ENCODE measurements around the gene PDE1A. TPM values are rescaled to one million over a fixed set of nuclear protein-coding genes. Genes with fewer than 3 reads are reported as not detected.

Gene PDE1A
- total RNA-seq, 1 donor from 2014 or later: 27.8 TPM

- Mint-ChIP-seq H3K4me1 (peaks cover 5% of the 10 kb centered on the region), H3K9me3 (no peaks in the 10 kb centered on the region), H3K4me3 (no peak overlapping the region), H3K27ac (ENCODE audit: unreplicated experiment) (no peak overlapping the region), H3K36me3 (ENCODE audit: low read depth) (no peaks in the 10 kb centered on the region), H3K27me3 (ENCODE audit: low read depth) (no peaks in the 10 kb centered on the region)
- DNase-seq (ENCODE audit: low read depth, low spot score): no peak
- no peak for TF ChIP-seq CTCF (conservative IDR thresholded peaks at IDR 0.05)
Observed at GRCh38 chr2:182116774-182117173, 310.1 kb downstream of the PDE1A start.

- no peaks in the 10 kb centered on the region for H3K27me3 Mint-ChIP-seq (ENCODE audit: low read depth)
- no peaks in the 10 kb centered on the region for H3K36me3 Mint-ChIP-seq (ENCODE audit: low read depth)
- H3K27ac Mint-ChIP-seq (ENCODE audit: unreplicated experiment): no peak overlapping the region
- peaks cover 14% of the 10 kb centered on the region for H3K4me1 Mint-ChIP-seq
- TF ChIP-seq CTCF (conservative IDR thresholded peaks at IDR 0.05): no peak
- DNase-seq (ENCODE audit: low read depth, low spot score): no peak
- H3K4me3 Mint-ChIP-seq: no peak overlapping the region
- H3K9me3 Mint-ChIP-seq: no peaks in the 10 kb centered on the region
Observed at GRCh38 chr2:182115258-182115657, 311.6 kb downstream of the PDE1A start.

- no peak for DNase-seq (ENCODE audit: low read depth, low spot score)
- no peaks in the 10 kb centered on the region for H3K36me3 Mint-ChIP-seq (ENCODE audit: low read depth)
Observed at GRCh38 chr2:182113334-182113733, 313.5 kb downstream of the PDE1A start.

GRCh38 chr2:182110347-182110746, 316.5 kb downstream of the PDE1A start:
- H3K27ac Mint-ChIP-seq (ENCODE audit: unreplicated experiment): peak overlapping the region; percentile 88
- peaks cover under 1% of the 10 kb centered on the region for H3K9me3 Mint-ChIP-seq
- peaks cover under 1% of the 10 kb centered on the region for H3K36me3 Mint-ChIP-seq (ENCODE audit: low read depth)
- no peaks in the 10 kb centered on the region for H3K27me3 Mint-ChIP-seq (ENCODE audit: low read depth)
- no peak for TF ChIP-seq CTCF (conservative IDR thresholded peaks at IDR 0.05)
- DNase-seq (ENCODE audit: low read depth, low spot score): no peak
- H3K4me3 Mint-ChIP-seq: no peak overlapping the region
- H3K4me1 Mint-ChIP-seq: peaks cover 10% of the 10 kb centered on the region

More at GRCh38 chr2:182113334-182113733, 313.5 kb downstream of the PDE1A start:
- Mint-ChIP-seq H3K27me3 (ENCODE audit: low read depth) (no peaks in the 10 kb centered on the region), H3K9me3 (no peaks in the 10 kb centered on the region), H3K4me1 (peaks cover 15% of the 10 kb centered on the region), H3K4me3 (no peak overlapping the region), H3K27ac (ENCODE audit: unreplicated experiment) (no peak overlapping the region)
- no peak for TF ChIP-seq CTCF (conservative IDR thresholded peaks at IDR 0.05)

GRCh38 chr2:182103526-182103925, 323.3 kb downstream of the PDE1A start:
- Mint-ChIP-seq H3K4me1 (peaks cover 46% of the 10 kb centered on the region), H3K4me3 (peak overlapping the region; percentile 55), H3K9me3 (peaks cover 12% of the 10 kb centered on the region), H3K36me3 (ENCODE audit: low read depth) (peaks cover 15% of the 10 kb centered on the region), H3K27ac (ENCODE audit: unreplicated experiment) (peak overlapping the region; percentile 8), H3K27me3 (ENCODE audit: low read depth) (no peaks in the 10 kb centered on the region)
- no peak for TF ChIP-seq CTCF (conservative IDR thresholded peaks at IDR 0.05)
- peak; percentile 6 for DNase-seq (ENCODE audit: low read depth, low spot score)

- peak; percentile 58 for TF ChIP-seq CTCF (conservative IDR thresholded peaks at IDR 0.05)
- Mint-ChIP-seq H3K27ac (ENCODE audit: unreplicated experiment) (no peak overlapping the region), H3K27me3 (ENCODE audit: low read depth) (no peaks in the 10 kb centered on the region), H3K9me3 (peaks cover 12% of the 10 kb centered on the region), H3K4me1 (peaks cover 54% of the 10 kb centered on the region), H3K36me3 (ENCODE audit: low read depth) (peaks cover 15% of the 10 kb centered on the region), H3K4me3 (no peak overlapping the region)
- no peak for DNase-seq (ENCODE audit: low read depth, low spot score)
Observed at GRCh38 chr2:182101263-182101662, 325.6 kb downstream of the PDE1A start.

All from neural crest cell (in vitro differentiated cells).